Nephron progenitor cell (in vitro differentiated cells): ENCODE measurements around the gene ARHGAP32.
A peak's percentile ranks its signal among the peaks of the same experiment; 100 is the strongest.
"Not testable (repeated sequence)": the region's sequence is repeated elsewhere in the genome, so short reads cannot be mapped to it uniquely, and the experiment has no call there.

Experiments used
- DNase-seq: peaks from one replicate; pipeline ENCODE4 v3.0.0; 2021
- H3K27ac Mint-ChIP-seq: 2 replicates; pipeline ENCODE4 v1.8.0; 2021; ENCODE audit warnings: mild to moderate bottlenecking, moderate library complexity, mixed read lengths
- H3K27me3 Mint-ChIP-seq: 2 replicates; pipeline ENCODE4 v1.8.0; 2021; ENCODE audit warnings: mild to moderate bottlenecking, low read depth, mixed read lengths; ENCODE audit not compliant: poor library complexity
- H3K36me3 Mint-ChIP-seq: 2 replicates; pipeline ENCODE4 v1.8.0; 2021; ENCODE audit warnings: low read depth, mixed read lengths
- H3K4me1 Mint-ChIP-seq: 2 replicates; pipeline ENCODE4 v1.8.0; 2021; ENCODE audit warnings: mixed read lengths
- H3K4me3 Mint-ChIP-seq: 2 replicates; pipeline ENCODE4 v1.8.0; 2021; ENCODE audit warnings: mild to moderate bottlenecking, moderate library complexity, mixed read lengths
- H3K9me3 Mint-ChIP-seq: 2 replicates; pipeline ENCODE4 v1.8.0; 2021; ENCODE audit warnings: mild to moderate bottlenecking, moderate library complexity, mixed read lengths
- CTCF ChIP-seq: fragments of 200-600 bp; sonication (generic); IDR thresholded peaks from 2 replicates; pipeline ENCODE4 v1.5.0; 2021; ENCODE audit warnings: antibody characterized with exemption

ARHGAP32 gene

DNA sequence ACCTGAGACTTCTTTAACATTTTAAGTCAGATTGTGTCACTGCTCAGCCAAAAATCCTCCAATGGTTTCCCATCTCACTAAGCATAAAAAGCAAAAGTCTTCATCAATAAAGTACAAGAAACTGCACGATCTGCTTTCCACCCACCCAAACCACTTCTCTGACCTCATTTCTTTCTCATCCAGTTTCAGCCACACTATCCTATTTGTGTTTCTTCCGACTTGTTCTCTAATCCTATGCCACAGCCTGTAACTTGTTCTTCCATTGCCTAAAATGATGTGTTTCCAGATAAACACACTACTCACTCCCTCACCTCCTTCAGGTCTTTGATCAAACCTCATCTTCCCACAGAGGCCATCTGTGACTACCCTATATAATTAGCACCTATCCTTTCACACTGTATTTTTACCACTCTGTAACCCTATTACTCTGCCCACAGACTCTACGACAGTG is 28.4 kb downstream of the ARHGAP32 start:
- no peak for DNase-seq
- TF ChIP-seq CTCF: no peak
- Mint-ChIP-seq H3K27ac (peak overlapping the region; percentile 27), H3K27me3 (peaks cover 3% of the 10 kb centered on the region), H3K4me1 (peaks cover 8% of the 10 kb centered on the region), H3K9me3 (peaks cover 76% of the 10 kb centered on the region), H3K36me3 (peaks cover 93% of the 10 kb centered on the region), H3K4me3 (no peak overlapping the region)

GRCh38 chr11:129157080-129157479 is 35.0 kb downstream of the ARHGAP32 start:
- not testable (repeated sequence) for H3K27ac Mint-ChIP-seq, H3K27me3 Mint-ChIP-seq, H3K4me3 Mint-ChIP-seq, H3K4me1 Mint-ChIP-seq, DNase-seq
- Mint-ChIP-seq H3K36me3 (peaks cover 95% of the 10 kb centered on the region), H3K9me3 (peaks cover 97% of the 10 kb centered on the region)

DNA sequence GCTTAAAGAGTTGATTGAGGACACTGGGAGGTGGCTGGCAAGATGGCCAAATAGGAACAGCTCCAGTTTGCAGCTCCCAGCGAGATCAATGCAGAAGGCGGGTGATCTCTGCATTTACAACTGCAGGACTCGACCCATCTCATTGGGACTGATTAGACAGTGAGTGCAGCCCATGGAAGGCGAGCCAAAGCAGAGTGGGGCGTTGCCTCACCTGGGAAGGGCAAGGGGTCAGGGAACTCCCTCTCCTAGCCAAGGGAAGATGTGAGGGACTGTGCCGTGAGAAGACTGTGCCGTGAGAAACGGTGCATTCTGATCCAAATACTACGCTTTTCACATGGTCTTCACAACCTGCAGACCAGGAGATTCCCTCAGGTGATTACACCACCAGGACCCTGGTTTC is 36.4 kb downstream of the ARHGAP32 start:
- H3K4me1 Mint-ChIP-seq: no peaks in the 10 kb centered on the region
- peaks cover 97% of the 10 kb centered on the region for H3K36me3 Mint-ChIP-seq
- no peak overlapping the region for H3K27ac Mint-ChIP-seq
- no peaks in the 10 kb centered on the region for H3K27me3 Mint-ChIP-seq
- no peak for DNase-seq
- H3K4me3 Mint-ChIP-seq: no peak overlapping the region
- TF ChIP-seq CTCF: no peak
- H3K9me3 Mint-ChIP-seq: peaks cover 98% of the 10 kb centered on the region

GRCh38 chr11:129148487-129148886 is 43.6 kb downstream of the ARHGAP32 start:
- peaks cover 54% of the 10 kb centered on the region for H3K36me3 Mint-ChIP-seq
- no peak for TF ChIP-seq CTCF
- peaks cover 50% of the 10 kb centered on the region for H3K9me3 Mint-ChIP-seq
- no peak overlapping the region for H3K4me3 Mint-ChIP-seq
- peaks cover 12% of the 10 kb centered on the region for H3K4me1 Mint-ChIP-seq
- no peak overlapping the region for H3K27ac Mint-ChIP-seq
- no peak for DNase-seq
- no peaks in the 10 kb centered on the region for H3K27me3 Mint-ChIP-seq

- peaks cover 16% of the 10 kb centered on the region for H3K4me1 Mint-ChIP-seq
- peaks cover 27% of the 10 kb centered on the region for H3K9me3 Mint-ChIP-seq
- DNase-seq: no peak
- TF ChIP-seq CTCF: no peak
- H3K4me3 Mint-ChIP-seq: no peak overlapping the region
- H3K36me3 Mint-ChIP-seq: peaks cover 31% of the 10 kb centered on the region
- H3K27ac Mint-ChIP-seq: no peak overlapping the region
- no peaks in the 10 kb centered on the region for H3K27me3 Mint-ChIP-seq
Observed at GRCh38 chr11:129146191-129146590, 45.9 kb downstream of the ARHGAP32 start.

DNA sequence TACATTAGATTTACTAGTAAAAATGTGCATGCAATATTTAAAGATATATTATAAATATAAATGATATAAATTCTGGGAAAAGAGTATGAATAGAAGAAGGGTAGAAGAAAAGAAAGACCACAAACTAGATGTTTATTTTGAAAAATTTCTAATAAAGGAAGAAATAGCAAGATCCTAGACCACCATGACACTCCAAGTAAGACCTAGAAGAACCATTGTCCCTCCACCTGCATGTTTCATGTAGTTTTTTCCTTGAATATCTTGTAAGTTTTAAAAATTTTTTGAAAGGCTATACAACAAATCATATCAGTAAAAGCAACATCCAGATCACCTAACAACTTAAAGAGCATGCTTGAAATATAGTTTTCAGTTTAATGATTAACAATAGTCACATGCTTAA is 46.8 kb downstream of the ARHGAP32 start:
- no peak for TF ChIP-seq CTCF
- no peak overlapping the region for H3K27ac Mint-ChIP-seq
- peaks cover 18% of the 10 kb centered on the region for H3K9me3 Mint-ChIP-seq
- no peak overlapping the region for H3K4me3 Mint-ChIP-seq
- no peaks in the 10 kb centered on the region for H3K27me3 Mint-ChIP-seq
- DNase-seq: no peak
- peaks cover 22% of the 10 kb centered on the region for H3K36me3 Mint-ChIP-seq
- peaks cover 16% of the 10 kb centered on the region for H3K4me1 Mint-ChIP-seq
